Thoracic aorta (tissue), 2 donors: ENCODE data around the gene CNGA2. TPM values are rescaled to one million over a fixed set of nuclear protein-coding genes. Genes with fewer than 3 reads are reported as not detected.
"Not testable (repeated sequence)": the region's sequence is repeated elsewhere in the genome, so short reads cannot be mapped to it uniquely, and the experiment has no call there.

Experiments used
- ATAC-seq: fragments of 150-250 bp; one replicate; pipeline ENCODE4 v1.8.0; 2017; ENCODE audit warnings: low read depth; ENCODE audit not compliant: insufficient number of reproducible peaks, low FRiP score
- DNase-seq: peaks from one replicate; pipeline ENCODE4 v3.0.0-alpha.2; 2020; ENCODE audit warnings: low spot score
- H3K27ac ChIP-seq, 2 donors: fragments of 200-600 bp; sonication (generic); 1 replicate in 1 of 2; 2 replicates in 1 of 2; pipeline ENCODE4 v1.5.1; 2016; ENCODE audit warnings: mild to moderate bottlenecking in 2 of 2, moderate library complexity in 2 of 2
- H3K27me3 ChIP-seq: fragments of 200-600 bp; sonication (generic); replicated peaks from 2 replicates; pipeline ENCODE4 v1.6.0; 2016; ENCODE audit warnings: mild to moderate bottlenecking; ENCODE audit not compliant: insufficient read depth
- H3K36me3 ChIP-seq: fragments of 200-600 bp; sonication (generic); one replicate; pipeline ENCODE4 v1.5.1; 2016
- H3K4me1 ChIP-seq, 2 donors: fragments of 200-600 bp; sonication (generic); 1 replicate in 1 of 2; 2 replicates in 1 of 2; pipeline versions ENCODE4 v1.5.1 to v1.6.0; 2016; ENCODE audit warnings: low read depth in 2 of 2, mild to moderate bottlenecking in 1 of 2; ENCODE audit not compliant: control insufficient read depth in 1 of 2
- H3K4me3 ChIP-seq: fragments of 200-600 bp; sonication (generic); 2 replicates; pipeline ENCODE4 v1.5.1; 2016; ENCODE audit warnings: mild to moderate bottlenecking
- H3K9me3 ChIP-seq: fragments of 200-600 bp; sonication (generic); 2 replicates; pipeline ENCODE4 v1.5.1; 2016
- CTCF ChIP-seq: fragments of 200-600 bp; sonication (generic); IDR thresholded peaks from one replicate; pipeline ENCODE4 v1.5.1; 2019; ENCODE audit warnings: antibody characterized with exemption
- total RNA-seq, 2 donors: library from RNA; depleted of rRNA; stranded (reverse); fragments of >200 nt; gene quantifications; one replicate each; pipeline versions ENCODE4 v1.1.0 to v1.2.3, GENCODE V29; 2016

CNGA2 gene
- total RNA-seq, 2 donors from 2014 or later = not detected

- DNase-seq (no peak), ATAC-seq (no peak)
- no peaks in the 10 kb centered on the region for H3K27me3 ChIP-seq
- no peak within 1 kb of the TSS for H3K27ac ChIP-seq
- no peak within 1 kb of the TSS for H3K4me3 ChIP-seq
- no peaks in the 10 kb centered on the region for H3K36me3 ChIP-seq
- H3K4me1 ChIP-seq = no peaks in the 10 kb centered on the region
- no peak for TF ChIP-seq CTCF
- H3K9me3 ChIP-seq = no peaks in the 10 kb centered on the region
Measured at GRCh38 chrX:151694661-151695582, 39.6 kb upstream of the CNGA2 start, which contains the start of gene PRRG3. Gene PRRG3 (plus strand): TSS chrX:151695458. CDS start chrX:151698815, 3,357 bp downstream.

- Histone ChIP-seq H3K36me3 (no peaks in the 10 kb centered on the region), H3K4me1 (no peaks in the 10 kb centered on the region), H3K27me3 (no peaks in the 10 kb centered on the region), H3K9me3 (no peaks in the 10 kb centered on the region), H3K4me3 (no peak overlapping the region), H3K27ac (no peak overlapping the region)
- ATAC-seq (no peak), DNase-seq (no peak)
- no peak for TF ChIP-seq CTCF
Measured at GRCh38 chrX:151695583-151696340, 38.8 kb upstream of the CNGA2 start.

- ATAC-seq, DNase-seq, H3K36me3 ChIP-seq, H3K4me3 ChIP-seq, H3K27ac ChIP-seq, H3K27me3 ChIP-seq, H3K9me3 ChIP-seq, H3K4me1 ChIP-seq: not testable (repeated sequence)
Measured at GRCh38 chrX:151697082-151697481, 37.5 kb upstream of the CNGA2 start.

GRCh38 chrX:151697522-151697921 is 37.0 kb upstream of the CNGA2 start:
- DNase-seq (no peak), ATAC-seq (no peak)
- H3K27ac ChIP-seq = no peak overlapping the region
- no peak overlapping the region for H3K4me3 ChIP-seq
- H3K27me3 ChIP-seq = no peaks in the 10 kb centered on the region
- no peak for TF ChIP-seq CTCF
- H3K4me1 ChIP-seq = no peaks in the 10 kb centered on the region
- H3K36me3 ChIP-seq = no peaks in the 10 kb centered on the region
- H3K9me3 ChIP-seq = no peaks in the 10 kb centered on the region

- Histone ChIP-seq H3K9me3 (no peaks in the 10 kb centered on the region), H3K27ac (no peak overlapping the region), H3K36me3 (no peaks in the 10 kb centered on the region), H3K27me3 (no peaks in the 10 kb centered on the region), H3K4me1 (no peaks in the 10 kb centered on the region), H3K4me3 (no peak overlapping the region)
- TF ChIP-seq CTCF = no peak
- no peak for DNase-seq
- no peak for ATAC-seq
Measured at GRCh38 chrX:151698485-151698884, 36.1 kb upstream of the CNGA2 start.
